GM19025 (cell line): ENCODE results near the gene PPA1.
"Not testable (repeated sequence)": the region's sequence is repeated elsewhere in the genome, so short reads cannot be mapped to it uniquely, and the experiment has no call there.

ENCODE experiments used
- ATAC-seq: cut with Tn5 transposase; IDR thresholded peaks from one replicate; pipeline ENCODE4 v1.9.1; 2021; ENCODE audit warnings: mild to moderate bottlenecking, low read depth, moderate library complexity; ENCODE audit not compliant: unreplicated experiment

The PPA1 gene

DNA sequence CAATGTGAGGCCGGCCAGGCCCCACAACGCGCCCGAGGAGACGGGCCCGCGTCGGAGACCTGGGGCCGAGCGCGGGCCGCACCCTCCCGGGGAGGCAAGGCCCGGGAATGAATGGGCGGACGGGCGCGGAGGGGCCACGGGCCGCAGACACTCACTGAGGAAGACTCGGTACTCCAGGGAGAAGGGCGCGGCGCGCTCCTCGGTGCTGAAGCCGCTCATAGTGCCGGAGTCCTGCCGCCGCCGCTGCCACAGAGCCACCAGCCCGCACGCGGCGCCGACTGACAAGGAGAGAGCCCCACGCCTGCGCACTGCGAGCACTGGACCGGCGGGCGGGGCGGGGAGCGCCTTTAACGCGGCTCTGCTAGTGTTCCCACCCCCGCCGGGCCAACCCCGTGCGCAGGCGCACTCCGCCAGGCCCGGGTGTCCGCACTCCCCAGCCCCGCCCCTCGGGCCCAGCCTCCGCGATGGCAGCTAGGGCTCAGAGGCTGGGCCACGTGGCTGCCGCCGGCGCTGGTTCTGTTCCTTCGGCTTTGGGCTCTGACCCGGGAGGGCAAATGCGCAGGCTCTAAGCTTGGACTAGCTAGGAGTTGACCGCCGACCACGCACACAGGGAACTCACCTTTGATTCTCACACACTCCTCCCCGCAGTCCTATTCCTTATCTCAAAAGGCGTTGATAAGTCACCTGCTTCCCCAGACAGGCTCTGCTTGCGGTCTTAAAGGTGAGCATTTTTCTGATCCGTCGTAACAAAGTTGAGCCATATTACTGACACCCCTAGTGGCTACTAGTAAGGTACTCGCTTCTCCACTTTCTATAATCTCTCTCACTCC, at the start of gene PPA1:
Gene PPA1, minus strand, starts transcription at position 321 of the 830 bp plus-strand sequence. Its CDS starts 102 bp downstream, at position 219.
- ATAC-seq = peak; percentile 90

DNA sequence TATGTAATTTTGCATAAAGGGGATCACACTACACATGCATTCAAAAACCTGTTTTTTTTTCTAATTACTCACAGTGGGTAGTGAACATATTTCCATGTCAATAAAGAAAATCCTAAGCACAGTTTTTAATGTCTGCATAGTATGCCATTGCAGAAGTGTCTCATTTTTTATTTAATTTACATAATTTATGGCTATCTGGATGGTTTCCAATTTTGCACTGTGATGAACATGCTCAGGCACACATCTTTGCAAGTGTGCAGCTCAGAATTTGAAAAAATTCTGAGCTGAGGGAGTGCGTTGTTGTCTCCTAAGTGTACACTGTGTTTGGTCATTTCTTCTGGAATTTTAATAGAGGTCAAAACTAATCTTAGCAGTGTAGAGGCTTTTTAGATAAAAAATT, 48.4 kb upstream of the PPA1 start:
- ATAC-seq = no peak

DNA sequence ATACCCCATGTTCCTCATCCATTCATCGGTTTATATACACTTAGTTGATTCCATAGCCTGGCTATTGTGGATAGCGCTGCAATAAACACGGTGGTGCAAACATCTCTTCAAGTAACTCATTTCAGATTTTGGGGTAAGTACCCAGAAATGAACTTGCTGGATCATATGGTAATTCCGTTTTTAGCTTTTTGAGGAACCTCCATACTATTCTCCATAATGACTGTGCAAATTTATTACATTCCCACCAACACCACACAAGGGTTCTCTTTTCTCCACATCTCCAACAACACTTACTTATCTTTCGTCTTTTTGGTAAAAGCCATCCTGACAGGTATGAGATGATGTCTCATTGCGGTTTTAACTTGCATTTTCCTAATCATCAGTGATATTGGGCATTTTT, 46.9 kb upstream of the PPA1 start:
- ATAC-seq = no peak

DNA sequence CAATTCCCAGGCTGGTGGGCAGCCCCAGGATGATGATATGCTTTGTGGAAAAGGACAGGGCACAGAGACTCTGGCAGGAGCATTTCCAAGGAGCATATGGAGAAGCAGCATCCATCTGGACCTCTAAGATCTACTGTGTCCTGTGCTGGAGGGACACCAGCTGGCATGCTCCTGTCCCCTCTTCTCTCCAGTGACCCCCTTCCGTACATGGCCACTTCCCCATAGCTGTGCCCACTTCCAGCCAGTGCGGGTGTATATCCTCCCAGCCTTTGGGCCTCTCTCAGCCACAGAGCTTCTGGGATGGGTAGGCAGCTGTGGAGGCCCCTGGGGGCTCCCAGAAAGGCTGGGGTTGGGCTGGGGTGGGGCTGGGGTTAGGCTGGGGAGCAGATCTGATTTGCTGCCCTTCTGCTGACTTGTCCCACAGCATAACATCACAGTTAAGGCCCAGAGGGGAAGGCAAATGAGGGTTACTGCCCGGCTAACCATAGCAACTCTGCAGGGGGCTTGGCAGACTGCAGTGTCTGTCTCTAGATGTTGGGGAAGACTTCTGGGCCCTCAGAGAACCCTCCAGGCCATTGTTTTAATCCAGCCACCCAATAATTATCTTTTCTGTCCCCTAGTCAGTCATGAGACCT, 44.3 kb upstream of the PPA1 start:
- no peak for ATAC-seq

DNA sequence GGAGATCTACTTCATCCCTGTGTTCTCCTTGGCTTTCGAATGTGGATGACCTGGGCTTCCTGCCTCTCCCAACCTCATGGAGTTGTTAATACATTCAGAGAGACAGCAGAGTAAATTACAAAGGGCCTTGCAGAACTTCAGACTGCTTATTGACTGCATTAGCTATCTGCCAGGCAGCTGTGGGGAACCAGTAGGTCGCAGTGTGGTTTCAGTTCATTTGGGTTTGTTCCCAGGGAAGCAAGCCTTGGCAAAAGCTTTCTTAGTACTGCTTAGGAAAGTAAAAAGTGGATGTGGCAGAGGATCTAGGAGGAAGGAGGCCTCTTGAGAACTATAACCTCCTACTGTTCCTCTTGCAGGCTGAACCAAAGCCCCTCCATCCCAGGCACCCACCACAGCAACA, 41.4 kb upstream of the PPA1 start:
- ATAC-seq = no peak

DNA sequence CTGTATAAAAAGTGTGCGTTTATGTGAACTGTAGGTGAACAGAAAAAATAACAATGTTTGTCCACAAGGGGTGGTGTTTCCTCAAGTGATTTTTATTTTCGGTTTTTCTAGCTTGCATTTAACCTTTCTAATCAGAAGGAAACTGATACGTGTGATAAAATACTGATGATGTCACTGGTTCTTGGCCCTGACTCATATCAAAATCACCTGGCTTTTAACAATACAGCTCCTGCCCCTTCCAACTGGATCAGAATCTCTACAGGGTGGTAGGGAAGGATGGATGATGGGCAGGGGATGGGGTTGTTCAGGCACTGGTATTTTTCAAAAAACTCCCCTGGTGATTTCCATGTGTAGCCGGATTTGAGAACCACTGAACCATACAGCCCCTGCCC, 39.7 kb upstream of the PPA1 start:
- ATAC-seq = peak; percentile 46

DNA sequence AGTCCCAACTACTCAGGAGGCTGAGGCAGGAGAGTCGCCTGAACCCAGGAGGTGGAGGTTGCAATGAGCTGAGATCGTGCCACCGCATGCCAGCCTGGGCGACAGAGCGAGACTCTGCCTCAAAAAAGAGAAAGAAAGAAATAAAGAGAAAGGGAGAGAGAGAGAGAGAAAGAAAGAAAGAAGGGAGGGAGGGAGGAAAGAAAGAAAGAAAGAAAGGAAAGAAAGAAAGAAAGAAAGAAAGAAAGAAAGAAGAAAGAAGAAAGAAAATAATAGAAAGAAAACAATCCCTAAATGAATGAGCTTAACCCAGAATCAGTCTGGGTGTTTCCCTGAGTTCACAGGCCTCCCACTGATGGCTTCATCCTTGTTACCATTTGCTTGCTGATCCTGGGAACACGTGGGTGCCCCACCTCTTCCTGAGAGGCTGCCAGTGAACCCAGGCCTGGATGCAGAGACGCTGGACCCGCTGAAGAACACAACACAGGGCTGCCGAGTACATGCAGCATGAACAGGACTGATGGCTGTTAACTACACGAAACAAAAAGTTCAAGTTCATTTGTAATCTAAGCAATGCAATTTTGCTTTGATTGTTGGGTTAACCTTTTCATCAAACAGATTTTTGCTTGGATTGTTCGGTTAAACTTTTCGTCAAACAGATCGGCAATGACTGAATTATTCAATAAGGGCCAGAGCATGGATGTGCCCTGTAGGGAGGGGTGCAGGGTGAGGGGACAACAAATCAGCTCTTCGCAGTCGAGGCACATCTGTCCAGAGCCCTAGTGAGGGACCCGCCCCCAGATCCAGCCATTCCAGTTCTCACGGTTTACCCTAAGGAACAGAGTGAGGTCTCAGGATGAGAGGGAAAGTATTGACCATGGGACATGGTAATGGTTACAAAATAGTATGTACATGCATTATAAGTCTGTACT, 39.0 kb upstream of the PPA1 start:
- ATAC-seq = no peak

DNA sequence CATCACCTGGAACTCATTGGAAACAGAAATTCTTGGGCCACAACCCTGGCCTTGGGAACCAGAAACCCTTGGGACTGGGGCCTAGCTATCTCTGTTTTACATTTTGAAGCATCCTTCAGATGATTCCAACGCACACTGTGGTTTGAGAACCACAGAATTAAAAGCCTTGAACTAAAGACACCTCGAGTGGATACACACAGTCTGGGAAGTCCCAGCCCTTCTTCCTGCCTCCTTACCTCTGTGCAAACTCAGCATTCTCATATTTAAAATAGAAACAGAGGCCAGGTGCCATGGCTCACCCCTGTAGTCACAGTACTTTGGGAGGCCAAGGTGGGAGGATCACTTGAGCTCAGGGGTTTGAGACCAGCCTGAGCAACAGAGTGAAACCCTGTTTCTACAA, 37.7 kb upstream of the PPA1 start:
- ATAC-seq = no peak

DNA sequence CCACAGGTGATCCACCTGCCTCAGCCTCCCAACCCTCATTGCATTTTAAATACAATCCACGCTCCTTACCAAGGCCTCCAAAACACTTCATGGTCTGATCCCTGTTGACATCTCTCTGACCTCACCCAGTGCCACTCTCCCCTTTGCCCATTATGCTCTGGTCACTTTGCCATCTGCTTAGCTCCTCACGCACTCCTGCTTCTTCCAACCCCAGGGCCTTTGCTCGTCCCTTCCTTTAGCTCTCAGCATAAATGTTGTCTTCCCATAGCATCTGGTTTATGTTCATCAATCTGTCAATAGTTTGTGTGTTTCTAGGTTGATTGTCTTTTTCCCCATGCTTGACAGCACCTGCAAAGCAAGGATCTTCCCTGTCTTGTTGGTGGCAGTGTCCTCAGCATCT, 36.5 kb upstream of the PPA1 start:
- no peak for ATAC-seq

DNA sequence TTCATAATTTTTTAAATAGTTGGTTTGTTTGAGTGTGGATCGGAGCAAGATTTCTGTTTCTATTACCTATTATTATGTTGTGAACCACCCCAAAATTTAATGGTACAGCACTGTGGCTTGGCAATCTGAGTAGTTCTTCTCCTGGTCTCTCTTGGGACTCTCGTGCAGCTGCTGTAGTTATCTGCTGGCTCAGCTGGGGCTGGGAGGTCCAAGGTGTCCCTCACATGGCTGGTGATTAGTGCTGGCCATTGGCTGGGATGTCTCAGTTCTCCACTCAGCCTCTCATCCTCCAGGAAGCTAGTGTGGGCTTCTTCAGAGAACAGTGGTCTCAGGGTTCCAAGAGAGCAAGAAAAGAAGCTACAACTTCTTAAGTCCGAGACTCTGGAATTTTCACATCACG, 35.1 kb upstream of the PPA1 start:
- ATAC-seq = no peak

DNA sequence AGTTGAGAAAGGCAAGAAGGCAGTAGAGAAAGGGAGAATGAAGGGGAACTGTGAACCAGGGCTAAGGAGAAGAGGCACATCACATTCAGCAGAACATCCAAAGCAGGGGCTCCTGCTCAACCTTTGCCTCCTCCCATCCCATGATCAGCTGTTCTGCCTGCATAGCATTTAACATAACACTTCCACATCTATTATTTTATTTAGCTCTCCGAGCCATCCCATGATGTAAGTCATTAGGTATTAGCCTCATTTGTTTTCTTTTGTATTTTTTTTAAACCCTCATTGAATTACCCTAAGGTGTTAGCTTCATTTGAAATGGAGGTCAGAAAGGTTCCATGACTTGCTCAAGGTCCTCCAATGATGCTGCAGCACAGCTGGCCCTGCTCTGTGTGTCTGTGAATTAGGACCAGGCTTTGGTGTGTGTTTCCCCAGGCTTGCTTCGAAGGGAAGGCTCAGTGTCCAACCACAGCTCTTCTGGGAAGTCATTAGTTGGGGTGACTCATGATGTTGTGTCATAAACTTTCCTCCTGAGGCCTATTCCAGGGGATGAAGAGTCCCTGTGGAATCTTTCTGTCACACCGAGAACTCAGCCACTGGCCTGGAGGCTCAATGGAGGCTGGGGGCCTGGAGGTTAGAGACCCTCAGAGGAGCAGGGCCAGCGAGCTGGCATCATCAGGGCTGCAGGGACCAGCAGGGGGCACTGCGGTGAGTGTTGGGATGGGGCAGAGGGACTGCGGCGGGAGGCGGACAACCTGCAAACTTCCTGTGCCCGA, 34.1 kb upstream of the PPA1 start:
- no peak for ATAC-seq

DNA sequence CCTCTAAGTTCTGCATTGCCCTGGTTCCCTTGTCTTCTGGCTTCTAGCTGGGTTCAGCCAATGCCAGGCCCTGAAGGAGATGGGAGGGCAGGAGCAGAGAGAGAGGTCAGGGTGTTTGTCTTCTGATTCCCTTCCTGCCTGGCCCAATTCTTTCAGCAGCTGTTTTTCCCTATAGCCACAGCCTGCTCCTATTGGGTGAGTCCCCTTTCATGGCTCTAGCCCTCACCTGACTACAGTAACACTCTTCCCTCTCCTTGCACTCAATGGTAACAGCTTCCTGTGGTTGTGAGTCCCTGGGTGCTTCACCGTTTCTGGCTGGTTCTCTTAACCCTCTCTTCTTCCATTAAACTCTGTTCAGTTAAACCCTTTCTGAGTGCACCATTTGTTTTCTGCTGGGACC, 33.5 kb upstream of the PPA1 start:
- no peak for ATAC-seq

DNA sequence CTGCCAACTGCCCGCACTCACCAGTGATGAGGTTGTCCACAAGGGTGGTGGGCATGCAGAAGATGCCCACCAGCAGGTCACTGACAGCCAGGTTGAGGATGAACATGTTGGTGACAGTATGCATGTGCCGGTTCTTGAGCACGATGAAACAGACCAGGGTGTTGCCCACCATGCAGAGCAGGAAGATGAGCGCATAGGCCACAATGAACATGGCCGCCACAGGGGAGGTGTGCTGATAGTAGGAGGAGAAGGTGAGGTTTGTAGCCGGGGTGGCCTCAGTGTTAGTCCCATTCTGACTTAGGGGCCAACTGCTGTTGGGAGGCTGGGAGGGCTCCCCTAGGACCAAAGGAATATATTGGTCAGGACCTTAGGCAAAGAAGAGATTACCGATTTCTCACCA, 32.8 kb upstream of the PPA1 start:
- ATAC-seq = no peak

DNA sequence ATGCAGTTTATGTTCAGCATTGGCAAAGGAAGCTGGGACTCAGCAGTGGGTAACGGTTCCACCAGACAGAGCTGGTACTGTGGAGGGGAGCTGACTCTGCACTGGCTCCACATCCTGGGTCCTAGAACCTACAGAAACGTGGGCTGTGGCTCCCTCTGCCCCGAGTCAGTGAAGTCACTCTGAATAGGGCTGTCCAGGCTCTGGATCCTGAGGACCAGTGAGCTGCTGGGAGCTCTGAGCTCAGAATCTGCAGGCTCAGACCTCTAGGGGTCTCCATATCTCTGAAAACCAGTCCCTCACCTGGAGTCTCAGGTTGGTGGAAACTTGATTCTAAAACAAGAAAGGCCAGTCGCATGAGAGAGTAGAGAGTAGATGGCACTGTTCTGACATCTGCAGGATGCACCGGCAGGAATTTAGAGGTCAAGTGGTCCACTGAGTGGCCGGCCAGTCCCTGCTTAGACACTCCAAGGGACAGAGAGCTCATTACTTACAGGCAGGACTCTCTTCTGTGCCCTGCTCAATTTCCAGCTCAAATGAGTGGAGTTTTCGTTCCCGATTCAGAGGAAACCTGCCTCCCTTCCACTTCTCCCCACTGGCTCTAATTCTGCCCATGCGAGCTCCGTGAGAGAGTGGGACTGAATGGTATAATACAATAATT, 31.9 kb upstream of the PPA1 start:
- ATAC-seq = no peak

DNA sequence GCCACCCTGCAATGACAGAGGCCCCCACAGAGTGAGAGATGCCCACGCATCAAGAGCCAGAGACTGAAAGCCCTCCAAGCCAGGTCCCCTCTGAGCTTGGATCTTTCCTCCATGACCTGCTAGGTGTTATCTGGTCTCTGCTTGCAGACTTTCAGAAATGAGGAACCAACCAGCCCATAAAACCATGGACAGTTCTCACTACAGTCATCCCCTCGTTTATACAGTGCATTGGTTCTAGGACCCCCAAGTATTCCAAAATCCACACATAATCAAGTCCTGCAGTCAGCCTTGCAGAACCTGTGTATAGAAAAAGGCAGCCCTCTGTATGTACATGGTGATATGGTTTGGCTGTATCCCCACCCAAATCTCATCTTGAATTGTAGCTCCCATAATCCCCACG, 27.5 kb upstream of the PPA1 start:
- no peak for ATAC-seq

DNA sequence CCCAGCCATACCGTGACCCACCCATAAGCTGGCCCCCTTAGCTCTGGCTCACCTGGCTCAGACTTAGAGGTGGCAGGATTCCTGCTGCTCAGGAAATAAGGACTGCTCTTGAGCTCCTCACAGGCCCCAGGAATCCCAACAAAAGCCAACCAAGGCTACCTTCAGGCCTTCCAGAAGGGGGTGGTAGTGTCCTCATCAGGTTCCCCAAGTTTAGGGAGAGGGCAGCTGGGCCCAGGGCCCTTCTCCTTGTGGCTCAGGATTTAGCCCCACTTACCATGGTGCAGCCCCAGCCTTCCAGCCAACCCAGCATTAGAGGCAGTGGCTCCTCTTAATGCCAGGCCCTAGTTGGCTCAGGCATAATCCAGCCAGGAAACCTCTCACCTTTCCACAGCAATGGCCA, 27.0 kb upstream of the PPA1 start:
- no peak for ATAC-seq

DNA sequence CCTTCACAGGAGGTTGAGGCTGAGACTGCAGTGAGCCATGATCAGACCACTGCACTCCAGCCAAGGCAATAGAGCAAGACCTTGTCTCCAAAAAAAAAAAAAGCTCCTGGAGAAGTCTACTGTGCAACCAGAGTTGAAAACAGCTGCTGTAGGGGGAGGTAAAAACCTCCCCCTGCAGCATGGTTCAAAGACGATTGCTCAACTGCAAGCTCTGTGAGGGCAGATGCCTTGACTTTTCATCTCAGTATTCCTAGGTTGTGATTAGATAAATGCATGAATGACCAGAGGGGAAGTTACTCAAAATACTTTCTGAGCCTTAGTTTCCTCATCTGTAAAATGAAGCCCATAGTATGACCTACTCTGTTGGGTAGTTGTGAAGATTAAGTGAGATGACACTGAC, 25.0 kb upstream of the PPA1 start:
- ATAC-seq = no peak

DNA sequence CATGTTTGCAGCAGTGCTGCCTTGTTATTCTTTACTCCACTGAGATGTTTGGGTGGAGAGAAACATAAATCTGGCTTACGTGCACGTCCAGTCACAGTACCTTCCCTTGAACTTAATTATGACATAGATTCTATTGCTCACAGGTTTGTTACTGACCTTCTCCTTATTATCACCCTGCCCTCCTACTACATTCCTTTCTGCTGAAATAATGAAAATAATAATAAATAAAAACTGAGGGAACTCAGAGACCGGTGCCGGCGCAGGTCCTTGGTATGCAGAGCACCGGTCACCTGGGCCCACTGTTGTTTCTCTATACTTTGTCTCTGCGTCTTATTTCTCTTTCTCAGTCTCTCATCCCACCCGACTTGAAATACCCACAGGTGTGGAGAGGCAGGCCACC, 24.6 kb upstream of the PPA1 start:
- not testable (repeated sequence) for ATAC-seq

DNA sequence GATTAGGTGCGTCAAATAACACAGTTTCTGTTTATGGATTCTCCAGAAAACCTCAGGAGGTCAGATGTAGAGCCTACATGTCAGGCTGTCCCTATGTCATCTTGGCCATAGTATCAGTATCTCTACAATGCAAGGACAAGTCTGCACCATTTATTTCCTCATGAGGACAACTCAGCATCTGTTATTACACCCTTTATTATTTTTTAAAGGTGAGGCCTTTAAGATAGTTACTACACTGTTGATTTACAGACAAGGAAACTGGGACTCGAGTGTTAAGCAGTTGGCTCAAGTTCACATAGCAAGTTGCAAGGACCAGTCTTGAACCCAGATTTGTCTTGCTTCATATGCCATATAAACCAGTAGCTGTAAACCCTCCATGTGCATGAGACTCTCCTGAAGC, 23.2 kb upstream of the PPA1 start:
- no peak for ATAC-seq
